T-helper 17 cell (primary cell): Measurements from ENCODE around the gene SLC24A5. TPM values are rescaled to one million over a fixed set of nuclear protein-coding genes. Genes with fewer than 3 reads are reported as not detected.
A peak's percentile ranks its signal among the peaks of the same experiment; 100 is the strongest.

Experiments
- ATAC-seq: fragments of 150-1000 bp; cut with Tn5 transposase; 2 replicates; pipeline ENCODE4 v1.10.0; 2021; ENCODE audit warnings: mild to moderate bottlenecking, moderate library complexity
- DNase-seq, 3 donors: peaks; one replicate each; pipeline versions ENCODE4 v3.0.0 to v3.0.0-alpha.2; 2020 to 2021
- H3K9me3 ChIP-seq: one replicate; pipeline ENCODE4 v1.7.0; 2013; ENCODE audit warnings: low read length, mild to moderate bottlenecking; ENCODE audit not compliant: control insufficient read depth, poor library complexity, severe bottlenecking
- H3K27ac Mint-ChIP-seq: one replicate; pipeline ENCODE4 v1.8.0; 2022; ENCODE audit warnings: mild to moderate bottlenecking, moderate library complexity, mixed read lengths
- H3K27me3 Mint-ChIP-seq: one replicate; pipeline ENCODE4 v1.8.0; 2022; ENCODE audit warnings: mixed read lengths
- H3K36me3 Mint-ChIP-seq: one replicate; pipeline ENCODE4 v1.8.0; 2022; ENCODE audit warnings: low read depth, mixed read lengths
- H3K4me1 Mint-ChIP-seq: one replicate; pipeline ENCODE4 v1.8.0; 2022; ENCODE audit warnings: mild to moderate bottlenecking, mixed read lengths
- H3K4me3 Mint-ChIP-seq: one replicate; pipeline ENCODE4 v1.8.0; 2022; ENCODE audit warnings: mild to moderate bottlenecking, moderate library complexity, mixed read lengths
- total RNA-seq, 4 donors: library from RNA in 2 of 4; stranded (reverse) in 2 of 4; gene quantifications; one replicate each; pipeline ENCODE4 v1.2.3 and lab custom pipeline; 2022 to 2026

Gene SLC24A5
- total RNA-seq, 2 donors from 2014 or later, result not detected

DNA sequence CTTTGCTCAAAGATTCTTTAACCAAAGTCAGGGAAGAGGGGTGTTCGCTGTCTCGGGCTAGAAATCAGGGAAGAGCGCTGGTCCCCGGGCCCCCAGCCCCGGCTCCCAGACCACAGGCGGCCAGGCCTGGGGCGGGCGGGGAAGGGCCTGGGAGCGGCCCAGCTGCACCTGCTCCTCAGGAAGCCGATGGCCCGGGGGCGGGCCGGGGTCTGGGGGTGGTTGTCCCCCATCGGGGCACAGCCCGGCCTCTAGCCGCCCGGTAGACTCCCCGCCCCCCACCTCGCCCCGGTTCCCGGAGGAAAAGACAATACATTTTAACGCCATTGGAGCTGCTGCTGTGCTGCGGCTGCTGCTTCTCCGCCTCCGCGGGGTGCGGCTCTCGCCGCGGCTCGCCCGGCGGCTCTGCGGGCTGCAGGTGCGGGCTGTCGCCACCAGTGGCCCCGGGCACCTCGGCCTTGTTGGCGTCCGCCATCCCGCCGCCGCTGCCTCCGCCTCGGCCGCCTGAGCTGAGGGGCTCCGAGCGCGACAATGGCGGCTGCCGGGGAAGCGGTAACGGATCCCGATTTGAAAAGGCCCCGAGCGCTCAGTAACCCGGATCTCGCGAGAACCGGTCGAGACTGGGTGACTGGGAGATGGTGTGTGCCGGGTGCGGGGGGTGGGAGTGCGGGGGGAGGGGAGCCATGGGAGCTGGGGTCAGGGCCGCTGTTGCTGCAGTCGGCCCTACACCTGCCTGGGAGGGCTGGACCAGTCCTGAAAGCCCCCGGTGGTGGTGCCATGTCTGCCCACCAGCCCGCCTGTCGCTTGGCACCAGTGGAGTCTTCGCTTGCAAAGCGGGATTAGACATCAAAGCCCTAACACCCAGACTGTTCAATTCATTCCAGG, 57.2 kb downstream of the SLC24A5 start, which contains the start of gene MYEF2:
TSS of gene MYEF2 (minus strand) at position 530 of the 882 bp plus-strand sequence. CDS start at position 472, 58 bp downstream.
- H3K9me3 ChIP-seq, result no peaks in the 10 kb centered on the region
- H3K4me1 Mint-ChIP-seq, result peaks cover 10% of the 10 kb centered on the region
- peaks cover 29% of the 10 kb centered on the region for H3K27me3 Mint-ChIP-seq
- DNase-seq (peak; percentile 34 to 51 (median 41)), ATAC-seq (peak; percentile 79)
- H3K36me3 Mint-ChIP-seq, result no peaks in the 10 kb centered on the region
- peak within 1 kb of the TSS; percentile 91 for H3K4me3 Mint-ChIP-seq
- H3K27ac Mint-ChIP-seq, result peak within 1 kb of the TSS; percentile 89

DNA sequence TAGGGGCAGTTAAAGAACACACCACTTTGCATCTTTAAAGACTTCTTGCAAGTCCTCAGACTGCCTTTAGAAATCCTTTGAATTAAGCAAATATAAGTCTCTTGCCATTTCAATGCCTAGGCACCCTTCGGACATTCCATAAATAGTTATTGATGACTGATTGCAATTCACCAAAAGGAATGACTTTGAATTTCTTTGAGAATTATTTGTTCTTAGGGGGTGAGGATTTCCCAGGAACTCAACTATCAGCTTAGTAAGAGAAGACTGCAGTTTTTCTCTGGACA, 57.8 kb downstream of the SLC24A5 start:
- no peak for ATAC-seq
- H3K27me3 Mint-ChIP-seq, result peaks cover 30% of the 10 kb centered on the region
- H3K4me3 Mint-ChIP-seq, result peak overlapping the region; percentile 91
- DNase-seq, result no peak
- no peak overlapping the region for H3K27ac Mint-ChIP-seq
- no peaks in the 10 kb centered on the region for H3K9me3 ChIP-seq
- H3K4me1 Mint-ChIP-seq, result peaks cover 10% of the 10 kb centered on the region
- H3K36me3 Mint-ChIP-seq, result no peaks in the 10 kb centered on the region

GRCh38 chr15:48182749-48183148, 62.0 kb downstream of the SLC24A5 start:
- H3K9me3 ChIP-seq, result no peaks in the 10 kb centered on the region
- no peak overlapping the region for H3K4me3 Mint-ChIP-seq
- no peaks in the 10 kb centered on the region for H3K36me3 Mint-ChIP-seq
- H3K27me3 Mint-ChIP-seq, result peaks cover 52% of the 10 kb centered on the region
- ATAC-seq (no peak), DNase-seq (no peak)
- H3K27ac Mint-ChIP-seq, result no peak overlapping the region
- H3K4me1 Mint-ChIP-seq, result no peaks in the 10 kb centered on the region

DNA sequence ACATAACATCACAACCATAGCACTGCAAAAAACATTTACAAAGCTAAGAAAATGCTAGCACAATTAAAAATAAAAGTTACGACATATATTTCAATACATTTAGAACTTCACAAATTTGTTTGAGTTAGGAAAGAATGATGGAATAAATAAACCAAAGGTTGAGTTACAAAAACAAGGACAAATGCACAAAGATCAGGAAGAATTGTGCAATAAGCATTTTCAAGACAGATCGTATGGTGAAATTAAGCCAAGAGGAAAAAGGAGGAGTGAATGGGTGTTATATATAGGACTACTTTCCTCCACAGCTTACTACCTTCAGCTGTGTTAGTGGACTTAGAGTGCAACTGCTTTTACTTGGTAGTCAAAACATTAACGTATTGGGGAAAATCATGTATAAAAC, 64.7 kb downstream of the SLC24A5 start:
- ATAC-seq (no peak), DNase-seq (no peak)
- H3K27me3 Mint-ChIP-seq, result peaks cover 49% of the 10 kb centered on the region
- no peaks in the 10 kb centered on the region for H3K9me3 ChIP-seq
- no peak overlapping the region for H3K27ac Mint-ChIP-seq
- H3K4me1 Mint-ChIP-seq, result no peaks in the 10 kb centered on the region
- H3K4me3 Mint-ChIP-seq, result no peak overlapping the region
- no peaks in the 10 kb centered on the region for H3K36me3 Mint-ChIP-seq

DNA sequence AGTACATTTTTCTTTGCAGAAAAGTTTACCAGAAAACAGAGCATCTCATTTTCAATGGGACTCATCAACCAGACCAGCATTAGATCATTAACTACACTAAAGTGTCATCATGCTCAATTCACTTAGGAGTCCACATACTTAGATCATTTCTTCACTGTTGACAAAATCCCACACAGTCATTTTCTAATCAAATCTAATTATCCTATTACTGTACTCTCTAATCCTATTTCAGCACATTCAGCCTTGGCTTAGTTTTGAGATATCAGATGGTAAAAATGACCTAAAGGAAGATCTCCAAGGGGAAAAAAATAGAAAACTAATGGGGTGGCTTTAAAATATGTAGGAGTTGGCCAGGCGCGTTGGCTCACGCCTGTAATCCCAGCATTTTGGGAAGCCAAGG, 65.5 kb downstream of the SLC24A5 start:
- H3K4me1 Mint-ChIP-seq, result no peaks in the 10 kb centered on the region
- ATAC-seq, result no peak
- H3K27me3 Mint-ChIP-seq, result peaks cover 43% of the 10 kb centered on the region
- no peaks in the 10 kb centered on the region for H3K9me3 ChIP-seq
- no peak for DNase-seq
- no peaks in the 10 kb centered on the region for H3K36me3 Mint-ChIP-seq
- H3K4me3 Mint-ChIP-seq, result no peak overlapping the region
- no peak overlapping the region for H3K27ac Mint-ChIP-seq

DNA sequence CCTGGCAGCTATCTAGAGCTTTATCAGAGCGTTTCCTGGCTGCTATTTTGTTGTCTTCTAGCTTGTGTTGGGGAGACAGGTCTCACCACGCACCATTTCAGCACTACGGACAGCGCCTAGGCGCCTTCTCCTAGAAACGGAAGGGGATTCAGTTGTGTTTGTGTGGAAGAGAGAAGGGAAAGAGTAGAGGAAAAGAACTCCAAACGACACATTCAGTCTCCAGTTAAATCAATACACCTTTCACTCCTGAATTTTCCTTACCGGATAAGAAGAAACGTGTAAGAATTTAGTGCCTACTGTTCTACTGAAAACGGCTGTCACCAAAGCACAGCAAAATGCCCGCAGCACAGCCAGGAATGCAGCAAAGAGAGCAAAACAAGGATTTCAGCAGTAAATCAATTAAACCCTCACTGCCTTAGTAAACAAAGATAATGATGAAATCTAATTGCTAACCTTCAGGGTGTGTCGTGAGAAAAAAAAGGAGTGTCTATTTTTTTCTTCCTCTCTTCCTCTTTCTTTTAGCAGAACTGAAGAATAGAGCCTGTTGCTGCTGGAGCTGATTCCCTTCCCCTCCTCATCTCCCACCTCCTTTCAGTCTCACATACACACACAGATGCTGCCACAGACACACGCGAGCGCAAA, 70.3 kb downstream of the SLC24A5 start:
- H3K27ac Mint-ChIP-seq, result no peak overlapping the region
- no peak for ATAC-seq
- H3K4me3 Mint-ChIP-seq, result no peak overlapping the region
- no peaks in the 10 kb centered on the region for H3K9me3 ChIP-seq
- H3K4me1 Mint-ChIP-seq, result peaks cover 3% of the 10 kb centered on the region
- H3K36me3 Mint-ChIP-seq, result no peaks in the 10 kb centered on the region
- H3K27me3 Mint-ChIP-seq, result peaks cover 19% of the 10 kb centered on the region
- peak in 1 of 3 donors; percentile 17 for DNase-seq

DNA sequence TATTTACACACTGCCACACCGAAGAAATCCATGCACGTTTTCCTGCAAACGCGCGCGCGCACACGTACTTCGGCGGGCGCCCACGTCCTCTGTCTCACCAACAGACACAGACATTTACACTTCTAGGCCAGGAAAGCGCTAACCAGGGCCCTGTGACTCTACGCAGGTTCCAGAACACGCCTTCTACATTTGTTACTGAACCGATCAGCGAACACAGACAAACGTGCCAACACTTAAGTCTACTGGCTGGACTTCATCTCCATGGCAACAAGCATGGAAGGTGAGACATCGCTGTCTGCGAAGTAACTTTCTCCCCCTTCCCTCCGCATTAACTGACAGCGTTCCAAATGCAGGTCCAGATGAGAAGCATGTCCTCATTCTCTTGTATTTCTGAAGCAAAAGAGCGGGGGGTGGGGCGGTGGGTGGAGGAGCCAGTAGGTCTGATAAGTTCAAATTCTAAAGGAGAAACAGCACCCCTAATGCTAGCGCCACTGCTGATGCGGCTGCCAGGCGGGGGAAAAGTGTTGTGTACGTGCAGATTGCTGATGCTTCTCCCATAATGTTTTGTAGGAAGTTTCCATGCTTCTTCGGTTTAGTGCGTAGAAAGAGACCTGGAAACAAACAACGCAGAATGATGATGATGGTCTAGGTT, 70.9 kb downstream of the SLC24A5 start, which contains the start of gene CTXN2:
TSS of gene CTXN2 (plus strand) at position 92 of the 652 bp plus-strand sequence. CDS start 9,636 bp downstream, outside the sequence.
- H3K4me3 Mint-ChIP-seq, result no peak within 1 kb of the TSS
- DNase-seq (no peak), ATAC-seq (no peak)
- H3K9me3 ChIP-seq, result no peaks in the 10 kb centered on the region
- H3K36me3 Mint-ChIP-seq, result no peaks in the 10 kb centered on the region
- no peak within 1 kb of the TSS for H3K27ac Mint-ChIP-seq
- H3K27me3 Mint-ChIP-seq, result peaks cover 14% of the 10 kb centered on the region
- H3K4me1 Mint-ChIP-seq, result peaks cover 3% of the 10 kb centered on the region

Other genes starting within 250 kb of the SLC24A5 start
- gene MYEF2, start 57.3 kb downstream of the SLC24A5 start, total RNA-seq, result 10 to 100 TPM; 21.7 to 24.6 TPM
- gene CTXN2, start 70.7 kb downstream of the SLC24A5 start, total RNA-seq, result not detected
- not detected for gene SLC12A1, start 85.3 kb downstream of the SLC24A5 start, total RNA-seq
- 10 to 100 TPM; 64.1 to 70.1 TPM for gene DUT, start 210.4 kb downstream of the SLC24A5 start, total RNA-seq